Pons (tissue), 1 donor: ENCODE measurements around the gene TMTC3.
"Not testable (repeated sequence)": the region's sequence is repeated elsewhere in the genome, so short reads cannot be mapped to it uniquely, and the experiment has no call there.

Source experiments
- DNase-seq: peaks from one replicate; pipeline ENCODE4 v3.0.0-alpha.2; 2016; ENCODE audit warnings: low spot score

TMTC3 gene

DNA sequence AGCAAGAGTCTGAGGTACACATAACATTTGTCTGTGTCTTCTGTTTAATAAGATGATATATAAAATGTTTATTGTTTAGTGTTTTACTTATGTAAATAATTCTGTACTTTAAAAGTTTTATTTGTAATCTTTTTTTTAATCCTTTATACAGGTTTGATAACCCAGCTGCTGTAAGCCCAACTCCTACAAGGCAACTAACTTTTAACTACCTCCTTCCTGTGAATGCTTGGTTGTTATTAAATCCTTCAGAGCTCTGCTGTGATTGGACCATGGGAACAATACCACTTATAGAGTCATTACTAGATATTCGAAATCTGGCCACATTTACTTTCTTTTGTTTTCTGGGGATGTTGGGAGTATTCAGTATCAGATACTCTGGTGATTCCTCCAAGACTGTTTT lies 24.1 kb downstream of the TMTC3 start:
- no peak for DNase-seq

GRCh38 chr12:88167384-88167783 lies 25.3 kb downstream of the TMTC3 start:
- no peak for DNase-seq

- no peak for DNase-seq
Observed at GRCh38 chr12:88172844-88173407, 30.8 kb downstream of the TMTC3 start.

DNA sequence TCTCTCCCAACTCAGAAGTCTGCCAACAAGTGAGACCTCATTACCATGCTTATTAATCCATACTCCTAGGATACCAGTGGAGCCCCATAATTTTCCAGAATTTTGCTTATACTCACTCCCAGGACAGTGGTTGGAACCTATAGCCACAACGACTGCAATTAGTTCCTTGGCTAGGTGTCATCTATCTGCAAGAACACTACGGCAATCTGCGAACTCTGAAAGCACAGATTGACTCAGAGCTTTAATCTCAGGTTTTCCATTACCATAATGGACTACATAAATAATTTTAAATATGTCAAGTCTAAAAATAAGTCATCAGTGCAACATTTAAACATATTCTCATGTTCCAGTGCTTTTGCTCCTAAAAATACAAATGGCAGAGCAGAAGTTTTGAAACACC lies 33.4 kb downstream of the TMTC3 start:
- no peak for DNase-seq

- no peak for DNase-seq
Observed at GRCh38 chr12:88179436-88180014, 37.4 kb downstream of the TMTC3 start.

DNA sequence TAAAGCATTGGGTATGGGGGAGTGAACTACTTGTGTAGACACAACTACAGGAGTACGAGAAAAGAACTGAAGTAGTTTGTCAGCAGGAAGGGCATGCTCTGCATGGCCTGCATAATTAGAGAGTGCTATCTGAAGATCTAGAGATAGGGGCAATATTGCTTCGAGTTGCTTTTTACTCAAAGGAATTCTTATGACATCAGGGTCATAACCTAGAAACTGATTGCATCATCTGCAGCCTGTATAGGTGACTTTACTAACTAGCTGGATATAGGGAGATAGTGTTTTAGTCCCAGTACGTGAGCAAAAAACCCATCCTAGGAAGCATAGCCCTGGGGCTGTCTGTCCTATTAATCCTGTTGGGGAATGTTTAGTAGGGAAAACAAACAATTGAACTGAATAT lies 39.8 kb downstream of the TMTC3 start:
- no peak for DNase-seq

DNA sequence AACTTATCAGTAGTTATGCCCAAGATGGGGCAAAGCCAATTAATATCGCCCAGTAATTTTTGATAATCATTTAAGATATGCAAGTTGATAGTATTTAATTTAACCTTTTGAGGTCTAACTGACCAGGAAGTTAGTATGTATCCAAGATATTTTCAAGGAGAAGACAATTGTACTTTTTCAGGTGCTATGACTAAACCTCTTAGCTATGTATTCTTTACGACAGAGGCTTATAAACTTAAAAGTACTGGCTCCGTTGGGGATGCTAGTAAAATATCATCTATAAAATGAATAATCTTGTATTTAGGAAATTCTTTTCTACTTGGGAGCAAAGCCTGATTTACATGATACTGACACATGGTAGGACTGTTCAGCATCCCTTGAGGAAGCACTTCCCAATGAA lies 40.3 kb downstream of the TMTC3 start:
- DNase-seq, result no peak

DNA sequence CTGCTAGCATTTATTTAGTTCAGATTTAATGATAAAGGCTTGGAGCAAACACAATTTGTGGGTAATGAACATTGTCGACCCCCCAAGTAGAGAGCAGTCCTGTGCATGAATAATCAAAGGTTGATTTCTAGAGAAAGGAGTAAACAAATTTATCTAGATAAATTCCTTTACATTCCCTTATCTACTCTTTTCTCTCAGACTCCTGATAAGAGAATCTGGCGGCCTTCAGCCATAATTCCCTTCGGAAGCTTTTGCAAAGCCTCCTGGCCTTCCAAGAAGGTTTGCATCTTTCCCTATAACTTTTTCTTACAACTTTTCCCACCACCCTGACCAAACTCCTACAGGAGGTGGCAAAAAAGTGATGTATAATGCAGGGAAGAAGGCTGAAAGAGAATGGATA lies 42.1 kb downstream of the TMTC3 start:
- DNase-seq, result no peak

- DNase-seq, result no peak
Observed at GRCh38 chr12:88185279-88185678, 43.2 kb downstream of the TMTC3 start.

DNA sequence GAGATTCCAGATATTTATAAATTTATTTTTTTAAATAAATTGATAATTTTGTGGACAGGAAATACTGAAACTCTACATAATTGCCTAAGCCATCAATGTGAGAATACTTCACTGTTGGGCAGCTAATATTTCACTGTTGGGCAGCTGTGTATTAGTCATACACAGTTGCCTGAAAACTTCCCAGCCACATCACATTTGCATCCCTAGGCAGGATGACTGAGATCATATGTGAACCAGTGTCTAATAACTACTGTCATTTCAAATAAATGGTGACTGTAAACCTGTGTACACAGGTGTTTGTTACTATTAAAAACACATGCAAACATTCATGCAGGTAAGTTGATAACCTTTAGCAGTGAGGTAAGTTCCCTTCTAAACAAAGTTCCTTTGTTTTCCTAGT lies 43.9 kb downstream of the TMTC3 start:
- no peak for DNase-seq

- DNase-seq, result no peak
Observed at GRCh38 chr12:88187571-88187970, 45.5 kb downstream of the TMTC3 start.

DNA sequence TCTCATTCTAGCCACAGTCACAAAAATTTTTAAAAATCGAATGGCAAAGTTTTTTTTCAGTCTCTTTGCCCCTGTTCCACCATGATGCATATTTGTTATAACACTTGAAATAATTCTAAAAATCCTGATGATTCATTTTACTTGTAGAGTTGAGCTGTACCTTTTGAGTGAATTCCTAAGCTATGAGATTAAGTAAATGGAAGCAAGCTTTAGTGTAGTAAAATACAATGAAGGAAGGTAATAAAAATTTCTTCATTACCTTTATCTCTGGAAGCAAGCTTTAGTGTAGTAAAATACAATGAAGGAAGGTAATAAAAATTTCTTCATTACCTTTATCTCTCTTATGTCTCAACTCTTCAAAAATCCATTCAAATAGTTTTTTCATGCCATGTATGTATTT lies 46.1 kb downstream of the TMTC3 start:
- no peak for DNase-seq

DNA sequence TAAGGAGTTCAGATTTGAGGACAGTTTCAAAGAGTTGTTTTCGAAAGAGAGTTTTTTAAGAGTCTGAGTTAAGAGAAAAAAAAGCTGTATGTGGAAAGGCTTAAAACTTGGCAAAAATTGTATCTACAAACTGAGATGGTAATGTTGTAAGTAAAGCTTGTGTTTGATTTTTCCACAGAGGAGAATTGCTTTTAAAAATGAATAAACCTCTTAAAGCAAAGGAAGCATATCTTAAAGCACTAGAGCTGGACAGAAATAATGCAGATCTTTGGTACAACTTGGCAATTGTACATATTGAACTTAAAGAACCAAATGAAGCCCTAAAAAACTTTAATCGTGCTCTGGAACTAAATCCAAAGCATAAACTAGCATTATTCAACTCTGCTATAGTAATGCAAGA lies 50.3 kb downstream of the TMTC3 start:
- DNase-seq, result no peak

DNA sequence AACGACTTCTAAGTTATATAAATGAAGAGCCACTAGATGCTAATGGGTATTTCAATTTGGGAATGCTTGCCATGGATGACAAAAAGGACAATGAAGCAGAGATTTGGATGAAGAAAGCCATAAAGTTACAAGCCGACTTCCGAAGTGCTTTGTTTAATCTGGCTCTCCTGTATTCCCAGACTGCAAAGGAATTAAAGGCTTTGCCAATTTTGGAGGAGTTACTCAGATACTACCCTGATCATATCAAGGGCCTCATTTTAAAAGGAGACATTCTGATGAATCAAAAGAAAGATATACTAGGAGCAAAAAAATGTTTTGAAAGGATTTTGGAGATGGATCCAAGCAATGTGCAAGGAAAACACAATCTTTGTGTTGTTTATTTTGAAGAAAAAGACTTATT lies 52.8 kb downstream of the TMTC3 start:
- no peak for DNase-seq

DNA sequence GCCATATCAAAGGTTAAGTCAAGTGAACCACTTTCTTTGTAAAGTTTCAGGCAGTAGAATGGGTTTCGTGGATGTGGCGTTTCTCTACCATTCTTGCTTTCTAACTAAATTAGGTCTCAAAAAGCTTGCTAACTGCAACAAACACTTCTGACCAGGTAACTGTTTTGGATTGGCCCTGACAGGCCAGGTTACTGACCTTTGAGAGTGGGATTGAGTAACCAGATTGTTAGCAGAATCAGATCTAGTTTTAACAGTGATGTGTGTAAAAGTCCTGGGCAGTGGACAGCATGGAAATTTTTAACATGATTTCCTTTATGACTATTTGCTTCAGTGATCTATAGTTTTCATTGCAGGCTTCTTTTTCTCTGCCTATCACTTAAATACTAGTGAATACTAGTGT lies 57.9 kb downstream of the TMTC3 start:
- DNase-seq, result no peak

DNA sequence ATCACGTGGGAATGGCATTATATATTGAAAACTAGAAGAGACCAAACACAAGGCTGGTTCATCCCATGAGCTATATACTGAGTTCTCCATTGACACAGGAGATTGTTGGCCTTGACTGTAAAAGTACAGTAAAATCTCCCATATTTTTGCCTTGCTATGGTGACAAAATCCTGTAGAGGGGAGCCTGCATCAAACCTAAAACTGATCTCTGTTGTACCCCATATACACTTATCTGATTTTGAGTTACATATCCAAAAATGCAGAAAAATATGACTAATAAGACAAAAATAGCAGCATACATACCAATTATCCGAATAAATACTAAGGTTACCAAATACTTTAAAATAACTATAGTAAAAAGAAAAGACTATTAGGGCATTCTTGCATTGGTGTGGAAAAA lies 60.4 kb downstream of the TMTC3 start:
- no peak for DNase-seq

GRCh38 chr12:88206601-88207000 lies 64.5 kb downstream of the TMTC3 start:
- DNase-seq, result no peak

DNA sequence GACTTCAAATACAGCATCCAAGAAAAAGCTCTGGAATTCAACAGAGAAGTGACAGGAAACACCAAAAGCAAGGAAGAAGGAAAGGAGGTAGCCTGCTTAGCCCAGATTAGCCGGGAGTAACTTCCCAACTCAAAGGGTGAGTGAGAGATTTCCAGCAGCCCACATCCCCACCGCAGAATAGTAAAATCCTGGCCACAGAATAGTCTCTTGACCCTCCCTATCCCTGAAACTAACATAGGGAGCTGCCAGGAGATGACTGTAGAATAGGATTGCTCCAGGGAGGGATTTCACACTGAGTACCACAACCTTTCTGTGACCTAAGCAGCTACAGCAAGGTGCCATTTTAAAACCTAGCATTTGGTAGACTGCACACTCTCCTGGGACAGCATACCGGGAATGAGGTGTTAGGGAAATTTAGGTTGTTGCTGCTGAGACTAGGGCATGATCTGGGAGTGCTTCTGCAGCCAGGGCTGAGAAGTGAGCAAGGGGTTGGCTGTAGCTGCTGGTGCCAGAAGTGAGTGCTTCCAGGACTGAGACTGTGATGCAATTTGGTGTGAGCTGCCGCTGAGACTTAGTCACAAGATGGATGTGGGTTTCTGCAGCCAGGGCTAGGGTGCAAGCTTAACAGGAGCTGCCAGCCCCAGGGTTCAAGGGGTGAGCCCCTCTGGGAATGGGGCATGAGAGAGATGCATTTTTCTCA lies 66.0 kb downstream of the TMTC3 start:
- DNase-seq, result no peak

GRCh38 chr12:88208661-88209060 lies 66.6 kb downstream of the TMTC3 start:
- DNase-seq, result no peak

DNA sequence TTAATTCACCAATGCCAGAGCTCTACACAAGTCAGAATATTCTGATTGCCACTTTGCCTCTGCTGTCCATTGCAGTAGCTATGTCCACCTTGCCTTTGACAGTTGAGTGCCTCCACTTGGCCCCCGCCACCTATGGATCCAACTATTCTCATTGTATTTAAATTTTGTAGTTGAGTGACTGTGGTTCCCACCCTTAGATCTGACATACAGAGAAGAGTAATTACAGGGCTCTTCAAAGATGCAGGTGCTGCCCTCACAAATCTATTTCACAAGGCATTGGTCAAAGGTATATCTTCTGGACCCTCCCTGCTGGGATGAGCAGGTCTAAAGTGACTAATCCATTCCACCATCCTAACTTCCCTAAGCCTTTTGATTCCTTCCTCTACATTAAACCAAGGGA lies 68.2 kb downstream of the TMTC3 start:
- not testable (repeated sequence) for DNase-seq

DNA sequence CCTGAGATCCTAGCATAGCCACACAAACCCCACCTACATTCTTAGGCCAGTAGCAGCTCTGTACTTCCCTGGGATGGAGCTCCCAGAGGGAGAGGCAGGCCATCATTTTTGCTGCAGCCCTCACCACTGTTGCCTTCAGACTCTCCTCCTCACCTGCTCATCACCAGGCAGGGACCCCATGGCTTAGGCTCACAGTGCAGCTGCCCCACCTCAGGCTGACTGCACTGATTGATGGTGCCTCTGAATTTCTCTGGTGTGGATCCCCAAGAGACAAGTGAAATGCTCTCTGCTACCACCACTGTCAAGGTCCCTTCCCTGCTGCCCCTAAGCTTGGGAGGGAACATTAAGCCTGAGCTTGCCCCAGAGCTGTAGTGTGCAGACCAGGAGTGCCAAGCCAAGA lies 76.2 kb downstream of the TMTC3 start:
- no peak for DNase-seq

GRCh38 chr12:88219861-88220260 lies 77.8 kb downstream of the TMTC3 start:
- DNase-seq, result no peak

GRCh38 chr12:88223519-88223918 lies 81.4 kb downstream of the TMTC3 start:
- DNase-seq, result no peak

GRCh38 chr12:88225776-88226175 lies 83.7 kb downstream of the TMTC3 start:
- no peak for DNase-seq
